HepG2 (cell line): ENCODE results near the gene LZTS2. TPM values are rescaled to one million over a fixed set of nuclear protein-coding genes. Genes with fewer than 3 reads are reported as not detected.

Experiments used
- PAF1 ChIP-seq: IDR thresholded peaks from 2 replicates; pipeline ENCODE4 v1.6.1; 2016; ENCODE audit warnings: missing genetic modification reagents, missing compliant biosample characterization
- PLSCR1 ChIP-seq: sonication (generic); formaldehyde crosslinking; IDR thresholded peaks from 2 replicates; pipeline ENCODE4 v1.5.0; 2020; ENCODE audit warnings: missing genetic modification reagents, mild to moderate bottlenecking, borderline replicate concordance
- RAD21 ChIP-seq: fragments of 450-650 bp; formaldehyde crosslinking; IDR thresholded peaks from 2 replicates; pipeline ENCODE4 v1.5.0; 2020; ENCODE audit warnings: mild to moderate bottlenecking
- SMAD3 ChIP-seq: sonication (generic); formaldehyde crosslinking; IDR thresholded peaks from 2 replicates; pipeline ENCODE4 v1.4.0; 2020; ENCODE audit warnings: missing genetic modification reagents
- TOPORS ChIP-seq: sonication (generic); formaldehyde crosslinking; IDR thresholded peaks from 2 replicates; pipeline ENCODE4 v1.8.0; 2023; ENCODE audit warnings: mild to moderate bottlenecking, missing genetic modification reagents
- polyA plus RNA-seq, 8 experiments: library from polyadenylated mRNA; depleted of rRNA in 3 of 8; stranded (reverse) in 7 of 8; unstranded in 1 of 8; fragments of >200 nt; fragmentation: Illumina TruSeq in 4 of 8; extraction: Trizol in 4 of 8; gene quantifications; 2 replicates each; pipeline versions ENCODE4 v1.2.1 to v1.2.3, GENCODE V29; 2011 to 2016; ENCODE audit warnings: low read depth in 4 of 8, missing spikeins in 1 of 8, mixed read lengths in 1 of 8; ENCODE audit not compliant: insufficient read depth in 1 of 8
- total RNA-seq, 5 experiments: library from RNA; depleted of rRNA; stranded (reverse); fragments of >200 nt; fragmentation: Illumina TruSeq; extraction: Trizol; gene quantifications; 2 replicates each; pipeline ENCODE4 v1.2.3, GENCODE V29; 2016; ENCODE audit warnings: low read depth in 1 of 5
- TF ChIP-seq, protein P1 (sequence below): sonication (generic); formaldehyde crosslinking; IDR thresholded peaks from 2 replicates; pipeline ENCODE4 v1.5.1; 2020; ENCODE audit warnings: missing genetic modification reagents, mild to moderate bottlenecking, borderline replicate concordance
- TF ChIP-seq, protein P2 (sequence below): sonication (generic); formaldehyde crosslinking; IDR thresholded peaks from 2 replicates; pipeline ENCODE4 v1.5.0; 2020; ENCODE audit warnings: mild to moderate bottlenecking, missing genetic modification reagents, borderline replicate concordance

Gene LZTS2
- total and polyA plus RNA-seq, 2 of the 13 experiments (the other 11 are each of a cell fraction or from before 2014, with no cell fraction given), result 43.6 to 65.6 TPM

GRCh38 chr10:100960251-100960650 lies 39.4 kb upstream of the LZTS2 start (continued):
- TF ChIP-seq RAD21 (CRISPR knock-in tag) (no peak), SMAD3 (CRISPR knock-in tag) (no peak), PLSCR1 (CRISPR knock-in tag) (no peak), PAF1 (CRISPR knock-in tag) (no peak), TOPORS (CRISPR knock-in tag) (no peak)
- TF ChIP-seq, protein P1, sequence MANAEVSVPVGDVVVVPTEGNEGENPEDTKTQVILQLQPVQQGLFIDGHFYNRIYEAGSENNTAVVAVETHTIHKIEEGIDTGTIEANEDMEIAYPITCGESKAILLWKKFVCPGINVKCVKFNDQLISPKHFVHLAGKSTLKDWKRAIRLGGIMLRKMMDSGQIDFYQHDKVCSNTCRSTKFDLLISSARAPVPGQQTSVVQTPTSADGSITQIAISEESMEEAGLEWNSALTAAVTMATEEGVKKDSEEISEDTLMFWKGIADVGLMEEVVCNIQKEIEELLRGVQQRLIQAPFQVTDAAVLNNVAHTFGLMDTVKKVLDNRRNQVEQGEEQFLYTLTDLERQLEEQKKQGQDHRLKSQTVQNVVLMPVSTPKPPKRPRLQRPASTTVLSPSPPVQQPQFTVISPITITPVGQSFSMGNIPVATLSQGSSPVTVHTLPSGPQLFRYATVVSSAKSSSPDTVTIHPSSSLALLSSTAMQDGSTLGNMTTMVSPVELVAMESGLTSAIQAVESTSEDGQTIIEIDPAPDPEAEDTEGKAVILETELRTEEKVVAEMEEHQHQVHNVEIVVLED, result no peak
- TF ChIP-seq, protein P2, sequence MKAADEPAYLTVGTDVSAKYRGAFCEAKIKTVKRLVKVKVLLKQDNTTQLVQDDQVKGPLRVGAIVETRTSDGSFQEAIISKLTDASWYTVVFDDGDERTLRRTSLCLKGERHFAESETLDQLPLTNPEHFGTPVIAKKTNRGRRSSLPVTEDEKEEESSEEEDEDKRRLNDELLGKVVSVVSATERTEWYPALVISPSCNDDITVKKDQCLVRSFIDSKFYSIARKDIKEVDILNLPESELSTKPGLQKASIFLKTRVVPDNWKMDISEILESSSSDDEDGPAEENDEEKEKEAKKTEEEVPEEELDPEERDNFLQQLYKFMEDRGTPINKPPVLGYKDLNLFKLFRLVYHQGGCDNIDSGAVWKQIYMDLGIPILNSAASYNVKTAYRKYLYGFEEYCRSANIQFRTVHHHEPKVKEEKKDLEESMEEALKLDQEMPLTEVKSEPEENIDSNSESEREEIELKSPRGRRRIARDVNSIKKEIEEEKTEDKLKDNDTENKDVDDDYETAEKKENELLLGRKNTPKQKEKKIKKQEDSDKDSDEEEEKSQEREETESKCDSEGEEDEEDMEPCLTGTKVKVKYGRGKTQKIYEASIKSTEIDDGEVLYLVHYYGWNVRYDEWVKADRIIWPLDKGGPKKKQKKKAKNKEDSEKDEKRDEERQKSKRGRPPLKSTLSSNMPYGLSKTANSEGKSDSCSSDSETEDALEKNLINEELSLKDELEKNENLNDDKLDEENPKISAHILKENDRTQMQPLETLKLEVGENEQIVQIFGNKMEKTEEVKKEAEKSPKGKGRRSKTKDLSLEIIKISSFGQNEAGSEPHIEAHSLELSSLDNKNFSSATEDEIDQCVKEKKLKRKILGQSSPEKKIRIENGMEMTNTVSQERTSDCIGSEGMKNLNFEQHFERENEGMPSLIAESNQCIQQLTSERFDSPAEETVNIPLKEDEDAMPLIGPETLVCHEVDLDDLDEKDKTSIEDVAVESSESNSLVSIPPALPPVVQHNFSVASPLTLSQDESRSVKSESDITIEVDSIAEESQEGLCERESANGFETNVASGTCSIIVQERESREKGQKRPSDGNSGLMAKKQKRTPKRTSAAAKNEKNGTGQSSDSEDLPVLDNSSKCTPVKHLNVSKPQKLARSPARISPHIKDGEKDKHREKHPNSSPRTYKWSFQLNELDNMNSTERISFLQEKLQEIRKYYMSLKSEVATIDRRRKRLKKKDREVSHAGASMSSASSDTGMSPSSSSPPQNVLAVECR (CRISPR knock-in tag), result no peak
